ENCODE results near the gene SYT17. TPM values are rescaled to one million over a fixed set of nuclear protein-coding genes. Genes with fewer than 3 reads are reported as not detected.

Gene SYT17
- total RNA-seq, 2 experiments from 2014 or later, result not detected

- CTCF ChIA-PET, result no interaction called here
- ATAC-seq (no peak), DNase-seq (no peak)
- H3K9me3 Mint-ChIP-seq (ENCODE audit: low read depth), result no peaks in the 10 kb centered on the region
- no peaks in the 10 kb centered on the region for H3K27me3 Mint-ChIP-seq
- H3K4me3 Mint-ChIP-seq, result no peak overlapping the region
- H3K36me3 Mint-ChIP-seq, result no peaks in the 10 kb centered on the region
- H3K27ac Mint-ChIP-seq, result no peak overlapping the region
- H3K4me1 Mint-ChIP-seq, result peaks cover 8% of the 10 kb centered on the region
Observed at GRCh38 chr16:19219836-19220235, 51.8 kb downstream of the SYT17 start.

- H3K27me3 Mint-ChIP-seq, result peaks cover 3% of the 10 kb centered on the region
- H3K4me1 Mint-ChIP-seq, result no peaks in the 10 kb centered on the region
- no peaks in the 10 kb centered on the region for H3K9me3 Mint-ChIP-seq (ENCODE audit: low read depth)
- H3K27ac Mint-ChIP-seq, result no peak overlapping the region
- H3K4me3 Mint-ChIP-seq, result no peak overlapping the region
- H3K36me3 Mint-ChIP-seq, result no peaks in the 10 kb centered on the region
- no peak for ATAC-seq
- CTCF ChIA-PET, result interaction anchor here (0.9 to 1.3 kb wide), 5 partner anchors 8 to 278 kb away, joined by 3 to 4 read pairs (median 3); no protein-coding TSS in a partner anchor
- DNase-seq, result peak; percentile 48
Observed at GRCh38 chr16:19223235-19224170, 55.5 kb downstream of the SYT17 start.

- ATAC-seq, result no peak
- no peaks in the 10 kb centered on the region for H3K9me3 Mint-ChIP-seq (ENCODE audit: low read depth)
- CTCF ChIA-PET, result no interaction called here
- no peaks in the 10 kb centered on the region for H3K36me3 Mint-ChIP-seq
- H3K27me3 Mint-ChIP-seq, result peaks cover 3% of the 10 kb centered on the region
- DNase-seq, result no peak
- no peak overlapping the region for H3K4me3 Mint-ChIP-seq
- no peaks in the 10 kb centered on the region for H3K4me1 Mint-ChIP-seq
- H3K27ac Mint-ChIP-seq, result no peak overlapping the region
Observed at GRCh38 chr16:19225651-19226050, 57.6 kb downstream of the SYT17 start.

GRCh38 chr16:19227643-19228042 lies 59.6 kb downstream of the SYT17 start:
- CTCF ChIA-PET, result interaction anchor here (0.7 kb wide), 1 partner anchor 11 kb away, joined by 3 read pairs; no protein-coding TSS in a partner anchor
- Mint-ChIP-seq H3K4me3 (no peak overlapping the region), H3K27me3 (peaks cover 3% of the 10 kb centered on the region), H3K27ac (no peak overlapping the region), H3K9me3 (ENCODE audit: low read depth) (no peaks in the 10 kb centered on the region), H3K4me1 (no peaks in the 10 kb centered on the region), H3K36me3 (no peaks in the 10 kb centered on the region)
- ATAC-seq, result no peak
- DNase-seq, result no peak

GRCh38 chr16:19228052-19228451 lies 60.0 kb downstream of the SYT17 start:
- no peaks in the 10 kb centered on the region for H3K36me3 Mint-ChIP-seq
- H3K27me3 Mint-ChIP-seq, result peaks cover 3% of the 10 kb centered on the region
- no peaks in the 10 kb centered on the region for H3K4me1 Mint-ChIP-seq
- no peaks in the 10 kb centered on the region for H3K9me3 Mint-ChIP-seq (ENCODE audit: low read depth)
- no peak overlapping the region for H3K4me3 Mint-ChIP-seq
- ATAC-seq, result no peak
- H3K27ac Mint-ChIP-seq, result no peak overlapping the region
- DNase-seq, result no peak
- CTCF ChIA-PET, result no interaction called here

GRCh38 chr16:19228575-19228974 lies 60.5 kb downstream of the SYT17 start:
- no peak for ATAC-seq
- Mint-ChIP-seq H3K36me3 (no peaks in the 10 kb centered on the region), H3K27me3 (peaks cover 3% of the 10 kb centered on the region), H3K27ac (no peak overlapping the region), H3K9me3 (ENCODE audit: low read depth) (no peaks in the 10 kb centered on the region), H3K4me3 (no peak overlapping the region), H3K4me1 (no peaks in the 10 kb centered on the region)
- CTCF ChIA-PET, result no interaction called here
- DNase-seq, result no peak

GRCh38 chr16:19230575-19230974 lies 62.5 kb downstream of the SYT17 start:
- no peak for DNase-seq
- no peak for ATAC-seq
- Mint-ChIP-seq H3K27me3 (peaks cover 3% of the 10 kb centered on the region), H3K9me3 (ENCODE audit: low read depth) (peaks cover 4% of the 10 kb centered on the region), H3K27ac (no peak overlapping the region), H3K36me3 (no peaks in the 10 kb centered on the region), H3K4me3 (no peak overlapping the region), H3K4me1 (no peaks in the 10 kb centered on the region)
- CTCF ChIA-PET, result interaction anchor here (0.6 kb wide), 1 partner anchor 1747 kb away, joined by 3 read pairs; no protein-coding TSS in a partner anchor

GRCh38 chr16:19231881-19232280 lies 63.8 kb downstream of the SYT17 start:
- Mint-ChIP-seq H3K4me1 (no peaks in the 10 kb centered on the region), H3K27me3 (peaks cover 3% of the 10 kb centered on the region), H3K9me3 (ENCODE audit: low read depth) (peaks cover 6% of the 10 kb centered on the region), H3K4me3 (no peak overlapping the region), H3K27ac (no peak overlapping the region), H3K36me3 (no peaks in the 10 kb centered on the region)
- DNase-seq (no peak), ATAC-seq (no peak)
- CTCF ChIA-PET, result interaction anchor here (1.1 kb wide), 1 partner anchor 9 kb away, joined by 4 read pairs; no protein-coding TSS in a partner anchor

- Mint-ChIP-seq H3K36me3 (no peaks in the 10 kb centered on the region), H3K27ac (no peak overlapping the region), H3K4me3 (no peak overlapping the region), H3K27me3 (no peaks in the 10 kb centered on the region), H3K9me3 (ENCODE audit: low read depth) (peaks cover 6% of the 10 kb centered on the region), H3K4me1 (no peaks in the 10 kb centered on the region)
- DNase-seq (no peak), ATAC-seq (no peak)
- CTCF ChIA-PET, result no interaction called here
Observed at GRCh38 chr16:19232988-19233387, 64.9 kb downstream of the SYT17 start.

GRCh38 chr16:19235478-19235877 lies 67.4 kb downstream of the SYT17 start:
- H3K27ac Mint-ChIP-seq, result no peak overlapping the region
- ATAC-seq, result no peak

GRCh38 chr16:19235886-19236285 lies 67.8 kb downstream of the SYT17 start:
- H3K27me3 Mint-ChIP-seq, result no peaks in the 10 kb centered on the region
- no peaks in the 10 kb centered on the region for H3K36me3 Mint-ChIP-seq
- H3K9me3 Mint-ChIP-seq (ENCODE audit: low read depth), result peaks cover 10% of the 10 kb centered on the region
- DNase-seq (no peak), ATAC-seq (no peak)
- no peak overlapping the region for H3K4me3 Mint-ChIP-seq
- no peaks in the 10 kb centered on the region for H3K4me1 Mint-ChIP-seq
- CTCF ChIA-PET, result no interaction called here
- H3K27ac Mint-ChIP-seq, result no peak overlapping the region

More at GRCh38 chr16:19235478-19235877, 67.4 kb downstream of the SYT17 start:
- Mint-ChIP-seq H3K27me3 (no peaks in the 10 kb centered on the region), H3K9me3 (ENCODE audit: low read depth) (peaks cover 10% of the 10 kb centered on the region), H3K4me1 (no peaks in the 10 kb centered on the region), H3K36me3 (no peaks in the 10 kb centered on the region), H3K4me3 (no peak overlapping the region)
- DNase-seq, result no peak
- CTCF ChIA-PET, result no interaction called here

GRCh38 chr16:19236561-19237209 lies 68.6 kb downstream of the SYT17 start:
- no peaks in the 10 kb centered on the region for H3K36me3 Mint-ChIP-seq
- no peak overlapping the region for H3K4me3 Mint-ChIP-seq
- CTCF ChIA-PET, result no interaction called here
- DNase-seq (no peak), ATAC-seq (no peak)
- no peaks in the 10 kb centered on the region for H3K4me1 Mint-ChIP-seq
- H3K27me3 Mint-ChIP-seq, result no peaks in the 10 kb centered on the region
- H3K27ac Mint-ChIP-seq, result no peak overlapping the region
- peaks cover 10% of the 10 kb centered on the region for H3K9me3 Mint-ChIP-seq (ENCODE audit: low read depth)

- no peak for ATAC-seq
- no peaks in the 10 kb centered on the region for H3K27me3 Mint-ChIP-seq
Observed at GRCh38 chr16:19238406-19238805, 70.4 kb downstream of the SYT17 start.

More at GRCh38 chr16:19238406-19238805, 70.4 kb downstream of the SYT17 start:
- DNase-seq, result no peak
- CTCF ChIA-PET, result interaction anchor here (1.1 to 1.4 kb wide), 2 partner anchors 11 to 12 kb away, joined by 3 read pairs; no protein-coding TSS in a partner anchor
- Mint-ChIP-seq H3K27ac (no peak overlapping the region), H3K9me3 (ENCODE audit: low read depth) (peaks cover 10% of the 10 kb centered on the region), H3K4me1 (no peaks in the 10 kb centered on the region), H3K36me3 (no peaks in the 10 kb centered on the region), H3K4me3 (no peak overlapping the region)

Measured in activated CD8-positive, alpha-beta memory T cell treated with anti-CD3 and anti-CD28 coated beads, Interleukin-2, amount 10 ng/mL, durations not matched to agents 7 days and 5 days (primary cell).